GM12892 (cell line): Measurements from ENCODE around the gene VEPH1.

Experiments used
- POLR2A ChIP-seq: IDR thresholded peaks from 2 replicates; pipeline ENCODE4 v1.6.1; 2011; ENCODE audit warnings: low read depth, low read length, control low read depth
- POLR2AphosphoS5 ChIP-seq: IDR thresholded peaks from 2 replicates; pipeline ENCODE4 v1.6.1; 2011; ENCODE audit warnings: low read depth, low read length, control low read depth
- TAF1 ChIP-seq: IDR thresholded peaks from 2 replicates; pipeline ENCODE4 v1.6.1; 2011; ENCODE audit warnings: low read depth, mild to moderate bottlenecking, control low read depth, low read length, borderline replicate concordance

- TF ChIP-seq POLR2A (no peak), TAF1 (no peak), POLR2AphosphoS5 (no peak)
Observed at GRCh38 chr3:157436583-157437291, 66.5 kb downstream of the VEPH1 start, which contains the start of gene PTX3.
